GM13977 (cell line): ENCODE results near the gene PTS.

Source experiments
- DNase-seq: peaks from one replicate; pipeline ENCODE4 v3.0.0; 2012; ENCODE audit warnings: low spot score
- CTCF ChIP-seq: IDR thresholded peaks from 2 replicates; pipeline ENCODE4 v1.5.1; 2012; ENCODE audit warnings: mild to moderate bottlenecking, control low read depth; ENCODE audit not compliant: insufficient read depth; ENCODE audit errors: extremely low read depth, missing control alignments
- in situ Hi-C: fragments of 300-500 bp; cut with MboI; formaldehyde crosslinking; loops from one replicate; pipeline ENCODE4 v1.12.0; 2022; ENCODE audit warnings: low sequenced_read_pairs, low pct_unique_long_range_greater_than_20kb, mixed read lengths, inconsistent platforms; ENCODE audit not compliant: unreplicated experiment

The PTS gene

GRCh38 chr11:112226831-112227401 is 688 bp downstream of the PTS start:
- TF ChIP-seq CTCF: peak; percentile 3
- no peak for DNase-seq
- in situ Hi-C loops: loop anchor here (10.0 kb wide), 1 partner anchor 48 kb away; no protein-coding TSS in a partner anchor

- in situ Hi-C loops: loop anchor here (10.0 kb wide), 1 partner anchor 47 kb away; no protein-coding TSS in a partner anchor
- TF ChIP-seq CTCF: no peak
- DNase-seq: no peak
Measured at GRCh38 chr11:112227471-112227870, 1.2 kb downstream of the PTS start.

GRCh38 chr11:112228706-112229105 is 2.5 kb downstream of the PTS start:
- no peak for DNase-seq
- in situ Hi-C loops: loop anchor here (10.0 kb wide), 1 partner anchor 46 kb away; no protein-coding TSS in a partner anchor
- TF ChIP-seq CTCF: no peak

- in situ Hi-C loops: loop anchor here (10.0 kb wide), 1 partner anchor 46 kb away; no protein-coding TSS in a partner anchor
- TF ChIP-seq CTCF: no peak
- no peak for DNase-seq
Measured at GRCh38 chr11:112229159-112229558, 2.9 kb downstream of the PTS start.

- in situ Hi-C loops: loop anchor here (10.0 kb wide), 1 partner anchor 45 kb away; no protein-coding TSS in a partner anchor
- DNase-seq: no peak
Measured at GRCh38 chr11:112229746-112230433, 3.7 kb downstream of the PTS start.

GRCh38 chr11:112231952-112232351 is 5.7 kb downstream of the PTS start:
- in situ Hi-C loops: no loop called here
- DNase-seq: no peak
- no peak for TF ChIP-seq CTCF

More at GRCh38 chr11:112229746-112230433, 3.7 kb downstream of the PTS start:
- no peak for TF ChIP-seq CTCF
